Smooth muscle cell of the umbilical artery (primary cell): ENCODE results near the gene TAF11L2. TPM values are rescaled to one million over a fixed set of nuclear protein-coding genes. Genes with fewer than 3 reads are reported as not detected.

ENCODE experiments used
- total RNA-seq: library from RNA; depleted of rRNA; stranded (reverse); fragments of >200 nt; gene quantifications from 2 replicates; pipeline ENCODE4 v1.2.3, GENCODE V29; 2014

The TAF11L2 gene
- not detected in 2 replicates for total RNA-seq

DNA sequence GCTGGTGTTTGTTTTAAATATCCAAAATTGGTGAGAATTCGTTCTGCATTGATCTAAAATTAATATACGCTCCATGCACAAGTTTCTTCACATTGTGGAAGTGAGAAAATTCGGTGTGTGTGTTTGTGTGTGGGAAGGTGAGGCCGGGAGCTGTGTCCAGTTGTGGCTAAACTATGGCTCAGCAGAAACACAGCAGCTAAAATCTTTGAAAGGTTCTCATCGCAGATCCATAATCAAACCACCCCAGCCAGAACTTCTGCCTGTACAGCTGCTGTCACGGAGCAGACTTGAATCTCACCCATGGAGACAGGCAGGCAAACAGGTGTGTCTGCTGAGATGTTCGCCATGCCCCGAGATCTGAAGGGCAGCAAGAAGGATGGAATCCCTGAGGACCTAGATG is at the start of gene TAF11L2:
TSS of gene TAF11L2 (plus strand) at position 301 of the 400 bp plus-strand sequence.

DNA sequence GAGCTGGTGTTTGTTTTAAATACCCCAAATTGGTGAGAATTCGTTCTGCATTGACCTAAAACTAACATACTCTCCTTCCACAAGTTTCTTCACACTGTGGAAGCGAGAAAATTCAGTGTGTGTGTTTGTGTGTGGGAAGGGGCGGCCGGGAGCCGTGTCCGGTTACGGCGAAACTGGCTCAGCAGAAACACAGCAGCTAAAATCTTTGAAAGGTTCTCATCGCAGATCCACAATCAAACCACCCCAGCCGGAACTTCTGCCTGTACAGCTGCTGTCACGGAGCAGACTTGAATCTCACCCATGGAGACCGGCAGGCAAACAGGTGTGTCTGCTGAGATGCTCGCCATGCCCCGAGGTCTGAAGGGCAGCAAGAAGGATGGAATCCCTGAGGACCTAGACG is 20.0 kb downstream of the TAF11L2 start, which contains the start of gene TAF11L3:
TSS of gene TAF11L3 (plus strand) at position 301 of the 400 bp plus-strand sequence.

DNA sequence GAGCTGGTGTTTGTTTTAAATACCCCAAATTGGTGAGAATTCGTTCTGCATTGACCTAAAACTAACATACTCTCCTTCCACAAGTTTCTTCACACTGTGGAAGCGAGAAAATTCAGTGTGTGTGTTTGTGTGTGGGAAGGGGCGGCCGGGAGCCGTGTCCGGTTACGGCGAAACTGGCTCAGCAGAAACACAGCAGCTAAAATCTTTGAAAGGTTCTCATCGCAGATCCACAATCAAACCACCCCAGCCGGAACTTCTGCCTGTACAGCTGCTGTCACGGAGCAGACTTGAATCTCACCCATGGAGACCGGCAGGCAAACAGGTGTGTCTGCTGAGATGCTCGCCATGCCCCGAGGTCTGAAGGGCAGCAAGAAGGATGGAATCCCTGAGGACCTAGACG is 23.5 kb downstream of the TAF11L2 start, which contains the start of gene TAF11L4:
TSS of gene TAF11L4 (plus strand) at position 301 of the 400 bp plus-strand sequence.

DNA sequence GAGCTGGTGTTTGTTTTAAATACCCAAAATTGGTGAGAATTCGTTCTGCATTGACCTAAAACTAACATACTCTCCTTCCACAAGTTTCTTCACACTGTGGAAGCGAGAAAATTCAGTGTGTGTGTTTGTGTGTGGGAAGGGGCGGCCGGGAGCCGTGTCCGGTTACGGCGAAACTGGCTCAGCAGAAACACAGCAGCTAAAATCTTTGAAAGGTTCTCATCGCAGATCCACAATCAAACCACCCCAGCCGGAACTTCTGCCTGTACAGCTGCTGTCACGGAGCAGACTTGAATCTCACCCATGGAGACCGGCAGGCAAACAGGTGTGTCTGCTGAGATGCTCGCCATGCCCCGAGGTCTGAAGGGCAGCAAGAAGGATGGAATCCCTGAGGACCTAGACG is 26.9 kb downstream of the TAF11L2 start, which contains the start of gene TAF11L5:
TSS of gene TAF11L5 (plus strand) at position 301 of the 400 bp plus-strand sequence.

DNA sequence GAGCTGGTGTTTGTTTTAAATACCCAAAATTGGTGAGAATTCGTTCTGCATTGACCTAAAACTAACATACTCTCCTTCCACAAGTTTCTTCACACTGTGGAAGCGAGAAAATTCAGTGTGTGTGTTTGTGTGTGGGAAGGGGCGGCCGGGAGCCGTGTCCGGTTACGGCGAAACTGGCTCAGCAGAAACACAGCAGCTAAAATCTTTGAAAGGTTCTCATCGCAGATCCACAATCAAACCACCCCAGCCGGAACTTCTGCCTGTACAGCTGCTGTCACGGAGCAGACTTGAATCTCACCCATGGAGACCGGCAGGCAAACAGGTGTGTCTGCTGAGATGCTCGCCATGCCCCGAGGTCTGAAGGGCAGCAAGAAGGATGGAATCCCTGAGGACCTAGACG is 30.3 kb downstream of the TAF11L2 start, which contains the start of gene TAF11L6:
TSS of gene TAF11L6 (plus strand) at position 301 of the 400 bp plus-strand sequence.

Other genes with a start within 250 kb of the TAF11L2 start
- gene TAF11L3, start 20.1 kb downstream of the TAF11L2 start, total RNA-seq: not detected in 2 replicates
- not detected in 2 replicates for gene TAF11L4, start 23.6 kb downstream of the TAF11L2 start, total RNA-seq
- gene TAF11L5, start 27.0 kb downstream of the TAF11L2 start, total RNA-seq: not detected in 2 replicates
- gene TAF11L6, start 30.4 kb downstream of the TAF11L2 start, total RNA-seq: not detected in 2 replicates
- not detected in 2 replicates for gene TAF11L7, start 87.5 kb downstream of the TAF11L2 start, total RNA-seq
- gene TAF11L8, start 92.7 kb downstream of the TAF11L2 start, total RNA-seq: not detected in 2 replicates
- gene TAF11L9, start 96.2 kb downstream of the TAF11L2 start, total RNA-seq: not detected in 2 replicates
- not detected in 2 replicates for gene TAF11L10, start 99.6 kb downstream of the TAF11L2 start, total RNA-seq
- gene TAF11L11, start 106.0 kb downstream of the TAF11L2 start, total RNA-seq: not detected in 2 replicates
- gene TAF11L12, start 112.2 kb downstream of the TAF11L2 start, total RNA-seq: not detected in 2 replicates
- not detected in 2 replicates for gene TAF11L13, start 133.9 kb downstream of the TAF11L2 start, total RNA-seq
- not detected in 2 replicates for gene TAF11L14, start 136.2 kb downstream of the TAF11L2 start, total RNA-seq